HepG2 (cell line): ENCODE results near the gene IL6R. TPM values are rescaled to one million over a fixed set of nuclear protein-coding genes. Genes with fewer than 3 reads are reported as not detected.

Source experiments
- ATAC-seq: fragments of 200-7000 bp; cut with Tn5 transposase; 3 replicates; pipeline ENCODE4 v1.9.1; 2020; ENCODE audit warnings: mild to moderate bottlenecking, moderate library complexity
- BruUV-seq: library from RNA; stranded (reverse); fragments of 400-500 nt; replicated peaks from 2 replicates; lab custom pipeline; 2021; lab: Mats Ljungman, UMichigan
- CTCF ChIA-PET: fragments of 300-600 bp; formaldehyde crosslinking; extraction: SDS; loops from one replicate; lab custom pipeline; 2021; ENCODE audit warnings: low total read pairs, inconsistent platforms, low intra/inter-chr PET ratio; lab: Yijun Ruan, JAX
- POLR2A ChIA-PET: fragments of 350-600 bp; sonication (Branson Sonifier 250); formaldehyde crosslinking; loops from one replicate; lab custom pipeline; 2020; ENCODE audit warnings: antibody characterized with exemption, inconsistent platforms; lab: Yijun Ruan, JAX
- DNase-seq: peaks from one replicate; pipeline ENCODE4 v3.0.0-alpha.2; 2015; ENCODE audit warnings: low spot score
- FAIRE-seq: peaks from 3 replicates; lab custom pipeline; 2011; peaks lifted over from hg19 to GRCh38; lab: Jason Lieb, UNC
- H2AFZ ChIP-seq: one replicate; pipeline ENCODE4 v1.6.1; 2011; ENCODE audit warnings: low read length, inconsistent platforms
- H3K27ac ChIP-seq: fragments of 300-600 bp; 3 replicates; pipeline ENCODE4 v1.8.0; 2011; ENCODE audit warnings: mixed run types, mild to moderate bottlenecking, mixed read lengths, low read length, inconsistent platforms; ENCODE audit not compliant: insufficient read depth; ENCODE audit errors: extremely low read length
- H3K27me3 ChIP-seq, 2 experiments: fragments of 200-600 bp in 1 of 2; 2 replicates in 1 of 2; 3 replicates in 1 of 2; pipeline versions ENCODE4 v1.6.0 to v1.8.0; 2011; ENCODE audit warnings: low read length in 2 of 2, mild to moderate bottlenecking in 2 of 2, moderate library complexity in 2 of 2, inconsistent platforms in 1 of 2; ENCODE audit not compliant: insufficient read depth in 2 of 2, control insufficient read depth in 1 of 2
- H3K36me3 ChIP-seq, 2 experiments: fragments of 200-600 bp in 1 of 2; replicated peaks in 1 of 2; 2 replicates in 1 of 2; 3 replicates in 1 of 2; pipeline versions ENCODE4 v1.5.1 to v1.8.0; 2011; ENCODE audit warnings: low read length in 2 of 2, inconsistent platforms in 1 of 2; ENCODE audit not compliant: insufficient read depth in 2 of 2, control insufficient read depth in 1 of 2
- H3K4me1 ChIP-seq: 2 replicates; pipeline ENCODE4 v1.5.1; 2012; ENCODE audit warnings: low read length, inconsistent platforms; ENCODE audit not compliant: insufficient read depth
- H3K4me2 ChIP-seq: 2 replicates; pipeline ENCODE4 v1.6.0; 2011; ENCODE audit warnings: low read depth, low read length, inconsistent platforms
- H3K4me3 ChIP-seq, 3 experiments: fragments of 200-600 bp in 1 of 3; sonication (generic), shearing (Covaris generic) in 1 of 3; replicated peaks in 1 of 3; 2 replicates each; pipeline ENCODE4 v1.5.1; 2011 to 2016; ENCODE audit warnings: low read length in 3 of 3, inconsistent platforms in 2 of 3, low read depth in 2 of 3, mild to moderate bottlenecking in 2 of 3, control low read depth in 1 of 3, mixed read lengths in 1 of 3; ENCODE audit not compliant: insufficient read depth in 1 of 3
- H3K79me2 ChIP-seq: one replicate; pipeline ENCODE4 v1.6.1; 2011; ENCODE audit warnings: low read length, inconsistent platforms; ENCODE audit not compliant: insufficient read depth
- H3K9ac ChIP-seq: 2 replicates; pipeline ENCODE4 v1.6.0; 2011; ENCODE audit warnings: mild to moderate bottlenecking, low read depth, low read length, inconsistent platforms; ENCODE audit not compliant: insufficient read depth
- H3K9me3 ChIP-seq: 2 replicates; pipeline ENCODE4 v1.5.1; 2012; ENCODE audit warnings: mild to moderate bottlenecking, low read length
- H4K20me1 ChIP-seq: 2 replicates; pipeline ENCODE4 v1.6.0; 2011; ENCODE audit warnings: inconsistent platforms, mild to moderate bottlenecking, low read length, moderate library complexity; ENCODE audit not compliant: insufficient read depth
- IRX3 ChIP-seq: sonication (generic); formaldehyde crosslinking; IDR thresholded peaks from 2 replicates; pipeline ENCODE4 v1.8.1; 2023; ENCODE audit warnings: mild to moderate bottlenecking, low read depth, missing genetic modification reagents, borderline replicate concordance
- ZNF614 ChIP-seq: IDR thresholded peaks from 2 replicates; pipeline ENCODE4 v1.6.1; 2018; ENCODE audit warnings: missing biosample characterization, missing genetic modification reagents, inconsistent platforms, borderline replicate concordance
- ZSCAN29 ChIP-seq: sonication (generic); formaldehyde crosslinking; conservative IDR thresholded peaks from 2 replicates; pipeline ENCODE4 v1.4.0; 2020; ENCODE audit warnings: mild to moderate bottlenecking, missing genetic modification reagents
- WGBS: methylation state at CpG from one replicate; pipeline ENCODE4 v1.1.6; 2017; ENCODE audit warnings: low lambda C conversion rate; 5-methylcytosine and 5-hydroxymethylcytosine counted together
- in situ Hi-C: cut with HindIII; loops from 2 replicates; pipeline ENCODE4 v1.10.0; 2017; ENCODE audit warnings: low pct_unique_long_range_greater_than_20kb; ENCODE audit not compliant: extremely low pct_ligation_motif_present
- intact Hi-C: fragments of 100-400 bp; cut with micrococcal nuclease; formaldehyde crosslinking; loops from one replicate; pipeline ENCODE4 v1.10.0; 2022; ENCODE audit not compliant: unreplicated experiment
- polyA plus RNA-seq, 8 experiments: library from polyadenylated mRNA; depleted of rRNA in 3 of 8; stranded (reverse) in 7 of 8; unstranded in 1 of 8; fragments of >200 nt; fragmentation: Illumina TruSeq in 4 of 8; extraction: Trizol in 4 of 8; gene quantifications; 2 replicates each; pipeline versions ENCODE4 v1.2.1 to v1.2.3, GENCODE V29; 2011 to 2016; ENCODE audit warnings: low read depth in 4 of 8, missing spikeins in 1 of 8, mixed read lengths in 1 of 8; ENCODE audit not compliant: insufficient read depth in 1 of 8
- total RNA-seq, 5 experiments: library from RNA; depleted of rRNA; stranded (reverse); fragments of >200 nt; fragmentation: Illumina TruSeq; extraction: Trizol; gene quantifications; 2 replicates each; pipeline ENCODE4 v1.2.3, GENCODE V29; 2016; ENCODE audit warnings: low read depth in 1 of 5
- TF ChIP-seq, protein P1 (sequence below): sonication (generic); formaldehyde crosslinking; IDR thresholded peaks from 2 replicates; pipeline ENCODE4 v1.5.0; 2020; ENCODE audit warnings: mild to moderate bottlenecking, missing genetic modification reagents
- TF ChIP-seq, protein P2 (sequence below): sonication (generic); formaldehyde crosslinking; IDR thresholded peaks from 2 replicates; pipeline ENCODE4 v1.4.0; 2020; ENCODE audit warnings: missing genetic modification reagents

The IL6R gene
- total and polyA plus RNA-seq, 2 of the 13 experiments (the other 11 are each of a cell fraction or from before 2014, with no cell fraction given), result 5.0 to 24.5 TPM

- H3K4me3 ChIP-seq, result no peak overlapping the region
- DNase-seq (no peak), FAIRE-seq (no peak), ATAC-seq (no peak)
- H3K79me2 ChIP-seq, result no peaks in the 10 kb centered on the region
- 96% methylated on average over 4 of the region's 4 CpGs for WGBS
- H3K36me3 ChIP-seq, result no peaks in the 10 kb centered on the region
- no peak overlapping the region for H2AFZ ChIP-seq
- BruUV-seq, result no TSS peak
- peaks cover 0 to under 1% of the 10 kb centered on the region in 2 experiments; a peak in 2 of 5 replicates for H3K27me3 ChIP-seq
- peaks cover 77% of the 10 kb centered on the region for H3K4me1 ChIP-seq
- in situ Hi-C loops, result no loop called here
- no peak overlapping the region for H3K4me2 ChIP-seq
- no peak overlapping the region for H3K27ac ChIP-seq
- H4K20me1 ChIP-seq, result no peaks in the 10 kb centered on the region
- CTCF ChIA-PET, result no interaction called here
- intact Hi-C loops, result no loop called here
- no peaks in the 10 kb centered on the region for H3K9me3 ChIP-seq
- no peak overlapping the region for H3K9ac ChIP-seq
- TF ChIP-seq, protein P1, sequence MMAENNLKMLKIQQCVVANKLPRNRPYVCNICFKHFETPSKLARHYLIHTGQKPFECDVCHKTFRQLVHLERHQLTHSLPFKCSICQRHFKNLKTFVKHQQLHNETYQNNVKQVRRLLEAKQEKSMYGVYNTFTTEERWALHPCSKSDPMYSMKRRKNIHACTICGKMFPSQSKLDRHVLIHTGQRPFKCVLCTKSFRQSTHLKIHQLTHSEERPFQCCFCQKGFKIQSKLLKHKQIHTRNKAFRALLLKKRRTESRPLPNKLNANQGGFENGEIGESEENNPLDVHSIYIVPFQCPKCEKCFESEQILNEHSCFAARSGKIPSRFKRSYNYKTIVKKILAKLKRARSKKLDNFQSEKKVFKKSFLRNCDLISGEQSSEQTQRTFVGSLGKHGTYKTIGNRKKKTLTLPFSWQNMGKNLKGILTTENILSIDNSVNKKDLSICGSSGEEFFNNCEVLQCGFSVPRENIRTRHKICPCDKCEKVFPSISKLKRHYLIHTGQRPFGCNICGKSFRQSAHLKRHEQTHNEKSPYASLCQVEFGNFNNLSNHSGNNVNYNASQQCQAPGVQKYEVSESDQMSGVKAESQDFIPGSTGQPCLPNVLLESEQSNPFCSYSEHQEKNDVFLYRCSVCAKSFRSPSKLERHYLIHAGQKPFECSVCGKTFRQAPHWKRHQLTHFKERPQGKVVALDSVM (CRISPR knock-in tag), result 0 out of 2 replicates have a peak, but pooled peaks have one; percentile 16
- no peak for TF ChIP-seq ZNF614
- POLR2A ChIA-PET, result interaction anchor here (8.9 kb wide), 1 partner anchor 6 kb away, joined by 146 read pairs; no protein-coding TSS in a partner anchor
These were observed 6.4 kb downstream of the IL6R start for GRCh38 chr1:154411525-154411924.

- no peak overlapping the region for H3K27ac ChIP-seq
- POLR2A ChIA-PET, result no interaction called here
- no peak overlapping the region for H3K4me2 ChIP-seq
- H3K9ac ChIP-seq, result no peak overlapping the region
- FAIRE-seq, result no peak
- H4K20me1 ChIP-seq, result no peaks in the 10 kb centered on the region
- no peaks in the 10 kb centered on the region for H3K27me3 ChIP-seq
- H2AFZ ChIP-seq, result no peak overlapping the region
- WGBS, result 93% methylated on average over 7 of the region's 7 CpGs
- no peaks in the 10 kb centered on the region for H3K9me3 ChIP-seq
- intact Hi-C loops (no loop called here), in situ Hi-C loops (no loop called here)
- no peaks in the 10 kb centered on the region for H3K79me2 ChIP-seq
- TF ChIP-seq, protein P2, sequence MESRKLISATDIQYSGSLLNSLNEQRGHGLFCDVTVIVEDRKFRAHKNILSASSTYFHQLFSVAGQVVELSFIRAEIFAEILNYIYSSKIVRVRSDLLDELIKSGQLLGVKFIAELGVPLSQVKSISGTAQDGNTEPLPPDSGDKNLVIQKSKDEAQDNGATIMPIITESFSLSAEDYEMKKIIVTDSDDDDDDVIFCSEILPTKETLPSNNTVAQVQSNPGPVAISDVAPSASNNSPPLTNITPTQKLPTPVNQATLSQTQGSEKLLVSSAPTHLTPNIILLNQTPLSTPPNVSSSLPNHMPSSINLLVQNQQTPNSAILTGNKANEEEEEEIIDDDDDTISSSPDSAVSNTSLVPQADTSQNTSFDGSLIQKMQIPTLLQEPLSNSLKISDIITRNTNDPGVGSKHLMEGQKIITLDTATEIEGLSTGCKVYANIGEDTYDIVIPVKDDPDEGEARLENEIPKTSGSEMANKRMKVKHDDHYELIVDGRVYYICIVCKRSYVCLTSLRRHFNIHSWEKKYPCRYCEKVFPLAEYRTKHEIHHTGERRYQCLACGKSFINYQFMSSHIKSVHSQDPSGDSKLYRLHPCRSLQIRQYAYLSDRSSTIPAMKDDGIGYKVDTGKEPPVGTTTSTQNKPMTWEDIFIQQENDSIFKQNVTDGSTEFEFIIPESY (CRISPR knock-in tag), result no peak
- no peak for TF ChIP-seq ZSCAN29 (CRISPR knock-in tag)
- TF ChIP-seq IRX3 (CRISPR knock-in tag), result no peak
- TF ChIP-seq, all 625 proteins: peak for 0
- Histone ChIP-seq H3K4me3 (no peak overlapping the region), H3K36me3 (no peaks in the 10 kb centered on the region), H3K4me1 (peaks cover 76% of the 10 kb centered on the region)
- CTCF ChIA-PET, result no interaction called here
- BruUV-seq, result no TSS peak
- no peak for ATAC-seq
- no peak for DNase-seq
These were observed 8.1 kb downstream of the IL6R start for GRCh38 chr1:154413177-154413783.
